ENCODE data around the gene FANCB. TPM values are rescaled to one million over a fixed set of nuclear protein-coding genes. Genes with fewer than 3 reads are reported as not detected.

Gene FANCB
- total and polyA plus RNA-seq, 2 of the 4 experiments (the other 2 are of a cell fraction), result 2.5 to 7.7 TPM

- H3K14ac ChIP-seq (replicated peaks; ENCODE audit: low read depth, low read length), result no peak overlapping the region
- H3K79me1 ChIP-seq (ENCODE audit: low read depth in 1 of 2, low read length in 2 of 2), result peaks cover 5 to 7% of the 10 kb centered on the region in 2 experiments; a peak in 2 of 4 replicates
- no peaks in the 10 kb centered on the region for H3K9me3 ChIP-seq (ENCODE audit: control insufficient read depth, insufficient read depth, low read length)
- 0 out of 2 replicates have a peak, but pooled peaks cover 3% of the 10 kb centered on the region for H3K36me3 ChIP-seq (ENCODE audit: control insufficient read depth, insufficient read depth, low read length)
- no peaks in the 10 kb centered on the region for H3K27me3 ChIP-seq (ENCODE audit: control insufficient read depth, insufficient read depth, low read length)
- no peak overlapping the region for H4K8ac ChIP-seq (ENCODE audit: low read depth in 2 of 2, low read length in 2 of 2)
- H2BK20ac ChIP-seq (ENCODE audit: low read depth, low read length), result no peak overlapping the region
- no peaks in the 10 kb centered on the region for H4K20me1 ChIP-seq (ENCODE audit: insufficient read depth, low read length)
- H3K4ac ChIP-seq (ENCODE audit: low read depth, low read length), result no peak overlapping the region
- H2AFZ ChIP-seq (replicated peaks; ENCODE audit: low read length, poor library complexity), result no peak overlapping the region
- no peak overlapping the region for H3K27ac ChIP-seq (ENCODE audit: insufficient read depth, low read length)
- peak overlapping the region; percentile 29 for H2AK9ac ChIP-seq (replicated peaks; ENCODE audit: low read depth, low read length, poor library complexity)
- ChIA-PET CTCF (no interaction called here), POLR2A (ENCODE audit: unreplicated experiment) (no interaction called here)
- ATAC-seq (ENCODE audit: low read depth) (no peak), DNase-seq (no peak)
- no TSS peak for BruUV-seq (replicated peaks)
- no peak overlapping the region for H3K18ac ChIP-seq (ENCODE audit: low read depth, low read length)
- H2AK5ac ChIP-seq (ENCODE audit: low read depth, low read length), result no peak overlapping the region
- H3K4me2 ChIP-seq (ENCODE audit: low read depth, low read length), result no peak overlapping the region
- intact Hi-C loops (cut with micrococcal nuclease) (no loop called here), in situ Hi-C loops (cut with MboI; ENCODE audit: low sequenced_read_pairs) (no loop called here), dilution Hi-C loops (cut with HindIII; ENCODE audit: low sequenced_read_pairs, unreplicated experiment) (no loop called here)
- no peak overlapping the region for H3K9ac ChIP-seq (ENCODE audit: low read depth, low read length)
- H2BK15ac ChIP-seq (ENCODE audit: low read depth, low read length), result no peak overlapping the region
- H3K56ac ChIP-seq (ENCODE audit: extremely low read depth, insufficient read depth, low read length), result no peak overlapping the region
- 0 out of 2 replicates have a peak, but pooled peaks cover 3% of the 10 kb centered on the region for H3K9me1 ChIP-seq (ENCODE audit: insufficient read depth, low read length)
- H2BK120ac ChIP-seq (ENCODE audit: low read depth, low read length), result no peak overlapping the region
- no peak overlapping the region for H3K4me3 ChIP-seq (ENCODE audit: insufficient read depth, low read depth, low read length)
- no peak overlapping the region for H3K23ac ChIP-seq (ENCODE audit: low read depth, low read length)
- H4K91ac ChIP-seq (ENCODE audit: insufficient read depth, low read depth, low read length), result no peak overlapping the region
- H3K4me1 ChIP-seq (ENCODE audit: control insufficient read depth, insufficient read depth, low read length), result no peaks in the 10 kb centered on the region
- TF ChIP-seq USF2 (IDR thresholded peaks at IDR 0.05; ENCODE audit: low read depth, low read length), result no peak
- no peak for TF ChIP-seq BHLHE40 (IDR thresholded peaks at IDR 0.05; ENCODE audit: low read depth, low read length)
- no peak for TF ChIP-seq NFE2L2 (IDR thresholded peaks at IDR 0.05; ENCODE audit: low read depth, low read length)
- no peak for TF ChIP-seq CEBPB (IDR thresholded peaks at IDR 0.05; ENCODE audit: low read depth, low read length)
- no peak for TF ChIP-seq MXI1 (IDR thresholded peaks at IDR 0.05; ENCODE audit: borderline replicate concordance, low read depth, low read length)
- TF ChIP-seq MAFK (IDR thresholded peaks at IDR 0.05; ENCODE audit: low read depth, low read length), result no peak
- TF ChIP-seq FOS (IDR thresholded peaks at IDR 0.05; ENCODE audit: low read depth, low read length), result no peak
- no peak for TF ChIP-seq MAZ (IDR thresholded peaks at IDR 0.05; ENCODE audit: borderline replicate concordance, low read depth, low read length)
- no peak for TF ChIP-seq SMC3 (IDR thresholded peaks at IDR 0.05; ENCODE audit: low read depth, low read length)
- no peak for TF ChIP-seq POLR2A (IDR thresholded peaks at IDR 0.05; ENCODE audit: low read depth, low read length)
- no peak for TF ChIP-seq RFX5 (IDR thresholded peaks at IDR 0.05; ENCODE audit: low read depth, low read length)
- no peak for TF ChIP-seq CHD1 (IDR thresholded peaks at IDR 0.05; ENCODE audit: low read depth, low read length)
- TF ChIP-seq, protein P1, sequence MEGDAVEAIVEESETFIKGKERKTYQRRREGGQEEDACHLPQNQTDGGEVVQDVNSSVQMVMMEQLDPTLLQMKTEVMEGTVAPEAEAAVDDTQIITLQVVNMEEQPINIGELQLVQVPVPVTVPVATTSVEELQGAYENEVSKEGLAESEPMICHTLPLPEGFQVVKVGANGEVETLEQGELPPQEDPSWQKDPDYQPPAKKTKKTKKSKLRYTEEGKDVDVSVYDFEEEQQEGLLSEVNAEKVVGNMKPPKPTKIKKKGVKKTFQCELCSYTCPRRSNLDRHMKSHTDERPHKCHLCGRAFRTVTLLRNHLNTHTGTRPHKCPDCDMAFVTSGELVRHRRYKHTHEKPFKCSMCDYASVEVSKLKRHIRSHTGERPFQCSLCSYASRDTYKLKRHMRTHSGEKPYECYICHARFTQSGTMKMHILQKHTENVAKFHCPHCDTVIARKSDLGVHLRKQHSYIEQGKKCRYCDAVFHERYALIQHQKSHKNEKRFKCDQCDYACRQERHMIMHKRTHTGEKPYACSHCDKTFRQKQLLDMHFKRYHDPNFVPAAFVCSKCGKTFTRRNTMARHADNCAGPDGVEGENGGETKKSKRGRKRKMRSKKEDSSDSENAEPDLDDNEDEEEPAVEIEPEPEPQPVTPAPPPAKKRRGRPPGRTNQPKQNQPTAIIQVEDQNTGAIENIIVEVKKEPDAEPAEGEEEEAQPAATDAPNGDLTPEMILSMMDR (conservative IDR thresholded peaks at IDR 0.05; ENCODE audit: low read depth, low read length), result no peak
- no peak for TF ChIP-seq RAD21 (IDR thresholded peaks at IDR 0.05; ENCODE audit: low read length)
- no peak for TF ChIP-seq ELK1 (IDR thresholded peaks at IDR 0.05; ENCODE audit: borderline replicate concordance, low read depth, low read length)
- TF ChIP-seq RCOR1 (IDR thresholded peaks at IDR 0.05; ENCODE audit: insufficient replicate concordance, low read length), result no peak
- 100% methylated on average over 1 of the region's 2 CpGs; no CpG with 5 or more reads in 1 of the 2 experiments for WGBS, 2 experiments (ENCODE audit: extremely low coverage in 2 of 2, insufficient read length in 1 of 2)
- H2BK5ac ChIP-seq (ENCODE audit: low read depth, low read length, poor library complexity, severe bottlenecking), result no peak overlapping the region
- H4K5ac ChIP-seq (ENCODE audit: low read depth, low read length), result no peak overlapping the region
Measured at GRCh38 chrX:14896273-14896672, 23.4 kb upstream of the FANCB start.
